ENCODE results near the gene ZNF576. TPM values are rescaled to one million over a fixed set of nuclear protein-coding genes. Genes with fewer than 3 reads are reported as not detected.

ZNF576 gene
- total RNA-seq, 1 experiment from 2014 or later, result 14.1 TPM

- H3K36me3 ChIP-seq (ENCODE audit: control insufficient read depth, insufficient read depth, low read length), result peaks cover 6% of the 10 kb centered on the region; the same call in 1 of the 2 replicates
- ChIA-PET POLR2A (no interaction called here), CTCF (interaction anchor here (0.6 to 1.2 kb wide), 4 partner anchors 35 to 98 kb away, joined by 3 to 10 read pairs (median 4); no protein-coding TSS in a partner anchor)
- H3K4me3 ChIP-seq (ENCODE audit: low read depth in 2 of 2, low read length in 2 of 2), result peak overlapping the region; percentile 82 to 90
- no peak for DNase-seq (ENCODE audit: low read depth, low spot score)
- BruUV-seq (replicated peaks), result no TSS peak
- no peaks in the 10 kb centered on the region for H3K27me3 ChIP-seq (ENCODE audit: control insufficient read depth, insufficient read depth, low read length)
- peaks cover 7% of the 10 kb centered on the region; the same call in 1 of the 2 replicates for H3K4me1 ChIP-seq (ENCODE audit: control insufficient read depth, insufficient read depth, low read length)
- TF ChIP-seq TCF7L2 (IDR thresholded peaks at IDR 0.05; ENCODE audit: low read depth, low read length) (no peak), SIN3A (IDR thresholded peaks at IDR 0.05; ENCODE audit: borderline replicate concordance, insufficient read depth, low read depth, low read length) (no peak), REST (IDR thresholded peaks at IDR 0.05; ENCODE audit: insufficient read depth in 1 of 2, low read depth in 2 of 2, low read length in 1 of 2) (no peak), CTCF (IDR thresholded peaks at IDR 0.05) (peak; percentile 86), POLR2AphosphoS5 (IDR thresholded peaks at IDR 0.05; ENCODE audit: low read depth, low read length) (no peak)
- 0 out of 2 replicates have a peak, but pooled peaks have one; percentile 19 for ATAC-seq
- no peaks in the 10 kb centered on the region for H3K9me3 ChIP-seq (ENCODE audit: control insufficient read depth, insufficient read depth, low read depth, low read length)
- in situ Hi-C loops (cut with HindIII; ENCODE audit: low pct_unique_long_range_greater_than_20kb, low sequenced_read_pairs) (no loop called here), intact Hi-C loops (cut with micrococcal nuclease; ENCODE audit: unreplicated experiment) (no loop called here)
- peak overlapping the region; percentile 88 for H3K27ac ChIP-seq (ENCODE audit: low read length)
Observed at GRCh38 chr19:43594710-43595604, 1.4 kb upstream of the ZNF576 start.

- peak; percentile 29 for ATAC-seq
- Histone ChIP-seq H3K4me1 (ENCODE audit: control insufficient read depth, insufficient read depth, low read length) (peaks cover 7% of the 10 kb centered on the region; the same call in 1 of the 2 replicates), H3K4me3 (ENCODE audit: low read depth in 2 of 2, low read length in 2 of 2) (peak overlapping the region; percentile 82 to 90), H3K36me3 (ENCODE audit: control insufficient read depth, insufficient read depth, low read length) (peaks cover 6% of the 10 kb centered on the region; the same call in 1 of the 2 replicates), H3K27ac (ENCODE audit: low read length) (peak overlapping the region; percentile 88), H3K27me3 (ENCODE audit: control insufficient read depth, insufficient read depth, low read length) (no peaks in the 10 kb centered on the region), H3K9me3 (ENCODE audit: control insufficient read depth, insufficient read depth, low read depth, low read length) (no peaks in the 10 kb centered on the region)
- TSS peak; percentile 91 for BruUV-seq (replicated peaks)
- TF ChIP-seq CTCF (IDR thresholded peaks at IDR 0.05), result no peak
- TF ChIP-seq TCF7L2 (IDR thresholded peaks at IDR 0.05; ENCODE audit: low read depth, low read length), result no peak
- TF ChIP-seq REST (IDR thresholded peaks at IDR 0.05; ENCODE audit: insufficient read depth in 1 of 2, low read depth in 2 of 2, low read length in 1 of 2), result no peak
- no peak for TF ChIP-seq SIN3A (IDR thresholded peaks at IDR 0.05; ENCODE audit: borderline replicate concordance, insufficient read depth, low read depth, low read length)
- no peak for TF ChIP-seq POLR2AphosphoS5 (IDR thresholded peaks at IDR 0.05; ENCODE audit: low read depth, low read length)
- in situ Hi-C loops (cut with HindIII; ENCODE audit: low pct_unique_long_range_greater_than_20kb, low sequenced_read_pairs), result no loop called here
- ChIA-PET CTCF (interaction anchor here (1.0 kb wide), 1 partner anchor 40 kb away, joined by 3 read pairs; no protein-coding TSS in a partner anchor), POLR2A (no interaction called here)
- intact Hi-C loops (cut with micrococcal nuclease; ENCODE audit: unreplicated experiment), result no loop called here
- DNase-seq (ENCODE audit: low read depth, low spot score), result no peak
Observed at GRCh38 chr19:43595605-43595998, 793 bp upstream of the ZNF576 start.
